Fibroblast of lung (primary cell): Measurements from ENCODE around the gene ELAPOR2.

Experiments used
- CTCF ChIP-seq, 2 donors: IDR thresholded peaks in 1 of 2; conservative IDR thresholded peaks in 1 of 2; 1 replicate in 1 of 2; 2 replicates in 1 of 2; pipeline ENCODE4 v1.5.1; 2011 to 2012; ENCODE audit warnings: low read length in 2 of 2, control low read depth in 1 of 2, inconsistent platforms in 1 of 2, low read depth in 1 of 2, mild to moderate bottlenecking in 1 of 2
- EZH2 ChIP-seq: IDR thresholded peaks from 2 replicates; pipeline ENCODE4 v1.5.1; 2012; ENCODE audit warnings: low read length, control low read depth, mild to moderate bottlenecking; ENCODE audit errors: missing control alignments

GRCh38 chr7:87107949-87108776, 48.7 kb upstream of the ELAPOR2 start:
- TF ChIP-seq CTCF (conservative IDR thresholded peaks at IDR 0.05 in 1 of 2, IDR thresholded peaks at IDR 0.05 in 1 of 2; ENCODE audit: low read depth in 1 of 2, low read length in 2 of 2): no peak
- TF ChIP-seq EZH2: no peak
